Renal cortical epithelial cell (primary cell): ENCODE measurements around the gene FARP1. TPM values are rescaled to one million over a fixed set of nuclear protein-coding genes. Genes with fewer than 3 reads are reported as not detected.

ENCODE experiments used
- DNase-seq: peaks from one replicate; pipeline ENCODE4 v3.0.0-alpha.2; 2011; ENCODE audit warnings: low read depth
- total RNA-seq: library from RNA; depleted of rRNA; stranded (reverse); fragments of >200 nt; gene quantifications from 2 replicates; pipeline ENCODE4 v1.2.3, GENCODE V29; 2014

FARP1 gene
- total RNA-seq, 1 donor from 2014 or later, result 261 TPM

DNA sequence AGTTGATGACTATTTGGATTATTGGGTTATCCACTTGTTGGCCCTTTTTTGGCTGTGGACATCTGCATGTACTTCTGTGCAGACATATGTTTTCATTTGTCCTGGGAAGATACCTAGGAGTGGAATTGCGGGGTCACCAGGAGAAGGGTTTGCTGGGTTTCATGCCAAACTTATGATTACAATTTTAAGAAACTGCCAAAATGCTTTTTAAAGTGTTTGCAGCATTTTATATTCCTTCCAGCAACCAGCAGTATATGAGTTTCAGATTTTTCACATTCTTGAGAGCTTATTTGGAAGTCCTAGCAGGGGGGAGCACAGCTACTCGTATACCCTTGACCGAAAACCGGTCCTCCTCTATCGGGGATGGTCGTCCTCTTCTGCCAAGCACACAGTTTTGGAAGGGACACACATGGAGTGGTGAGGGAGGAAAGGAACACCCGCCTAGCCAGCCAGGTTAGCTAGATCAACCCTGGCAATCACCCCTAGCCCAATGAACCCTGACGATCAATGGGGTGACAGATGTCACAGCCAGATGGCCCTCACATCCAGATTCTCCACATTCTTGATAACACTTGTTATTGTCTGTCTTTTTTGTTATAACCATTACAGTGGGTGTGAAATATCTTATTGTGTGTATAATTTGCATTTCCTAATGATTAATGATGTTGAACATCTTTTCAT, 60.9 kb downstream of the FARP1 start:
- DNase-seq, result no peak

- DNase-seq, result no peak
Measured at GRCh38 chr13:98204546-98204945, 61.7 kb downstream of the FARP1 start.

- peak; percentile 96 for DNase-seq
Measured at GRCh38 chr13:98206946-98207345, 64.1 kb downstream of the FARP1 start.

DNA sequence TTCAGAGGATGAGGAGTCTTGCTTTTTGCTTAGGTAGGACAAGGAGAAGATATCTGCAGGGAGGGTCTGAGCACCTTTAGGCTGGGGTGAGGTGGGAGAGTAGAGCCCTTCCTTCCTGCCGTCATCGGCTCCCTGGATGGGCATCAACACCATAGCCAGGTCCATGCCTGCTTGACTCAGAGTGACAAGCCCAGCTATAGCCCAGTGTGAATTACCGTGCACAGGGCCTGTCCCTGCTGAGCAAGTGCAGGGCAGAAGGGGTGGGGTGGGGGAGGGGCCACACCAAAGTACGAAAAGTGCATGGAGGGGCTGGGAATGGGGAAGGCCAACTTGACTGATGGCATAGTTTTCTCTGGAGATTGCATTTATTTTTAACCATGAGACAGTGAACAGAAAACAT, 64.5 kb downstream of the FARP1 start:
- peak; percentile 81 for DNase-seq

- DNase-seq, result no peak
Measured at GRCh38 chr13:98208606-98209005, 65.7 kb downstream of the FARP1 start.

GRCh38 chr13:98212763-98213162, 69.9 kb downstream of the FARP1 start:
- DNase-seq, result no peak

GRCh38 chr13:98213354-98213753, 70.5 kb downstream of the FARP1 start:
- no peak for DNase-seq

DNA sequence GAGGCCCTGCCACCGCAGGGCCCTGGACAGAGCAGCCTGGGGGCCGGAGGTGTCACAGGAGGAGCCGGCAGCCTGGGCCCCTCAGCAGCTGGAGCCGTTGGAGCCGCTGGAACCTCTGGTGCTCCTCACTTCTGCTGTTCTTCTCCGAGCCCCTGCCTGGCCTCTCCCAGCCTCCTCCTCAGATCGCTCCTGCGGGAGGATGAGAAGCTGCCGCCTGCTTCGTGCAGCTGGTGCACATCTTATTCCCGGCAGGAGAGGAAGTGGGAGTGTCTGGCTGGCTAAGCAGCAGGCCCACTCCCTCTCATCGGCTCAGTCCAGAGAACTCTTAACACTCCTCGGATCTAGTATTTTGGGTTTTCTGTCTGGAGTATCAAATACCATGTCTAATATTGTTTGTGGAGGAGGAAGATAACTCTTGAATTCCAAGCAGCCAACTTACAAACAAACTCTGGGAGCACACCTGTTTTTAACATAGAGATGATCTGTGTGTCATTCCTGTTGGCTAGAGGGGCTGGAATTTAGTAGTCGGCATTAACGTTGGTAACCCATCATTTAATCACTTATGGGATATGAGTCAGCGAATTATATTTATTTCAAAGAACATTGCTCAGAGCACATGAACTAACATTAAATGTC, 71.2 kb downstream of the FARP1 start:
- DNase-seq, result peak; percentile 29

GRCh38 chr13:98214707-98215106, 71.8 kb downstream of the FARP1 start:
- peak; percentile 40 for DNase-seq

GRCh38 chr13:98215508-98215907, 72.6 kb downstream of the FARP1 start:
- DNase-seq, result no peak

GRCh38 chr13:98216135-98216565, 73.3 kb downstream of the FARP1 start:
- peak; percentile 85 for DNase-seq

GRCh38 chr13:98216711-98217285, 73.9 kb downstream of the FARP1 start:
- no peak for DNase-seq

GRCh38 chr13:98217597-98217996, 74.7 kb downstream of the FARP1 start:
- DNase-seq, result no peak

- DNase-seq, result no peak
Measured at GRCh38 chr13:98219685-98220084, 76.8 kb downstream of the FARP1 start.

GRCh38 chr13:98220271-98220791, 77.4 kb downstream of the FARP1 start:
- DNase-seq, result no peak

- DNase-seq, result no peak
Measured at GRCh38 chr13:98221234-98221633, 78.3 kb downstream of the FARP1 start.

DNA sequence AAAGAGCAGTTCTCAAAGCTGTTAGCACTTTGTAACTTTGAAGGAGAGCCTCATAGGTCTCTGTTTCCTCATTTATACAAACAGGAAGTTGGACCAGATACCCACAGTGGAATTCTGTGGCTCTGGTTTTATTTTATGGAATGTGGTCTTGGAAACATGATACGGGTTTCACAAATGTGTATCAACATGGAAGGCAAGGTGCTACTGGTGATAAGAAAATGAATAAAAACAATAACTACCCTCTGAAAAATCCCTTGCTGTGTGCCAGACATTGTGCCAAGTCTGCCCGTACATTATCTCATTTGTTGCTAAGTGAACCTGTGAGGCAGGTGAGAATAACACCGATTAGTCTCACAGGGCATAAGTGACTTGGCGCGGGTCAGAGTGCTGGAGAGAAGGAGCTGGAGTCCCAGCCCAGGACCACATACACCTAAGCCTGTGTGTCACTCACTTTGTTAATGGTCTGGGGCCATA, 79.2 kb downstream of the FARP1 start:
- DNase-seq, result peak; percentile 63

DNA sequence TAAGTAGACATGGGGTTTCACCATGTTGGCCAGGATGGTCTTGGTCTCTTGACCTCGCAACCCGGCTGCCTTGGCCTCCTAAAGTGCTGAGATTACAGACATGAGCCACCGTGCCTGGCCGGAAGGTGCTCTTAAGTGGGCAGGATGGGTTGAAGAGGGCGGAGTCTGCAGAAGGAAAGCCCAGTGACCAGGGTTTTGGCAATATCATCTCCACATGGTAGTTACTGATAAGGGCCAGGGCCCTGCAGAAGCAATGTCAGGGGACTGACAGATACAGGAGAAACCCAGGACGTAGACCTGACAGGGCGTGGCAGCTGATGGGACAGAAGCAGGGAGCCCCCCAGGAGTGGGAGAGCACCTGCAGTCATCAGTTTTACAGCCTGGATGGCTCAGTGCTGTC, 79.9 kb downstream of the FARP1 start:
- DNase-seq, result no peak

DNA sequence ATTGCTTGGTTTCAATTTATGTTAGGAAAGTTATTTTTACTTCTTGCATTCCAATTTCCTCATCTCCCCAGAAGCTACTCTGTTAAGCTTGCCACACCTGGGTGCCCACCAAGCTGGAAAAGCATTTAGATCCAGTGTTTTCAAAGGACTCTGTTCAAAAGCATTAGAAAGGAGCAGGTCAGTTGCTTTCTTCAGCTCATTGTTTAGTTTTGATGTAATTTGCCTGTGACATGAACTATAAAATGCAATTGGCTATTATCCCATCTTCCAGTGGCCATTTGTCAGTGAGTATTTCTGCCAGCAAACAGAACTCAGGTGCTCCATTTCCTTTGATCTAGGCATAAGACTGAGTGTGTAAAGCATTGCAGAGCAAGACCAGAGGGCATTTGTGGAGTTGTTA, 80.8 kb downstream of the FARP1 start:
- DNase-seq, result peak; percentile 83

GRCh38 chr13:98224557-98224956, 81.7 kb downstream of the FARP1 start:
- no peak for DNase-seq

DNA sequence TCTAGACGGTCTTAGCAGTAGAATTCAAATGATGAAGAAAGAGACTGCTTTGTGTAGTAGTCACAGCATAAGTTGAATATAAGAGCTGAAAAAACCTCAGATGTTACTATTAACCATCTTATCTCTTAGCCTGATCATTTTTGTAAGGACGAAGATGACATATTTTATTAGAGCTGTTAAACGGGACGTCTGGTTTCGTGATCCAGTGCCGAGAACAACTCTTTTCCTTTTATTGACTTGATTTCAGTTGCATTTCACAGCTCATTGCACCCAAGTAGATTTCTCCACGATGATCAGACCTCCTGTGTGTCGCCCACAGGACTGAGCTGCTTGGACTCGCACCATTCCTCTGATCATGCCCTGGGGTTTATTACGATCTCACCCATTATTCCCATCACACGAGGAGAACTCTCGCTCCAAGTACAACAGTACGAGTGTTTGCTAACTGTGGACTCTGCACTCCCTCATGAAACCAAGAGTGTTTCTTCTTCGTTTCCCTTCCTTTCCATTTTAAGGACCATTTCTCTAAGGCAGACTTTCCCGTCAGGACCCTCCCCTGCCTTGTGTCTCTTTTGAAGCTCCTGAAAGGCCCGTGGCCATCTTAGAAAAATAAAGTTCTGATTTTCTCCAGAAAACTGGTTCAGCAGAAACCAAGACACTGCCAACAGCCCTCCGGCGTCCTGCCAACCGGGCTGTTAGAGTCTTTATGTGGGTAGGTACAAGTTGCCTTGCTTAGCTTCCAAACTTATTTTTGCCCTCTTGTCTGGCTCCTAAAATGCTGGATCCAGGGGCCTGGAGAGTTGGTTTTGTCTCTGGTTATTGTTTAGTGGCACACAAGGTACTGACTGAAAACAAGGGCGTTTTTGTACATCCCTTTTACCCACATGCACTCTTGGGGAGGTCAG, 82.4 kb downstream of the FARP1 start:
- DNase-seq, result peak; percentile 39

DNA sequence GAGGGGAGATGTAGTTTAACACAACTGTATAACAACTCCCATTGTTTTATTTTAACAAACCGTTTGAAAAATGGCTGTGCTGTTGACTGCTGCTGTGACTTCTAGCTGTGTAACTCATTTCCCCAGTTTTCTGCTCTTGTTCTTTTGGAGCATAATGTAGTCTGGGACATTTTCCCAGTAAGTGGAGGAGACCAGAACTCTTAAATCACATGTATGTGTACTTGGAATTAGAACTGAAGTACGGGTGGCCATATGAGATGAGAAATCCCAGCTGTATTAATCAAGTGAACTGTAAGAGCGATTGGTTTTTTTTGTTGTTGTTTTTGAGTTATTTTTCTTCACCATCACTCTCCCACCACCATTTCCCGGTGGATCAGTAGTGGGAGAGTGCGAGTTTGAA, 83.6 kb downstream of the FARP1 start:
- DNase-seq, result no peak
